ENCODE results near the gene SLC16A1.

The SLC16A1 gene

GRCh38 chr1:112879834-112880233, 76.2 kb downstream of the SLC16A1 start:
- no peak for DNase-seq

DNA sequence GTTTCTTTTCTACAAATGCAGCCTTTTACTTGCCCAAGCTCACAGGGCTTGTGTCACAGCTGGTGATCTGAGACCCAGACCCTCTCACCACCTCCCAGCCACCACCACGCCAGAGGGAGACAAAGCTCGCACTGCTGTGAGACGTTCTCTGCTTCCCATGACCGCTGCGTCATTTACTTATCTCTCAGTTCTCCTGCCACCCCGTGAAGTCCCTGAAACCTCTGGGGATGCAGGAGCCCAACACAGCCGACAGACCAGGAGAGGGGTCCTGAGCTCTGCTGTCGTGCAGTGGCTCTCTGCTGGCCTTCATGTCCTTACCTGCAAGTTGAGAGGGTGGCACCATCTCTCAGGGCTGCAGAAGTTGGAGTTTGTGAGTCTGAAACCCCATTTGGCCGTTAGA, 77.7 kb downstream of the SLC16A1 start:
- DNase-seq, result no peak

- no peak for DNase-seq
Observed at GRCh38 chr1:112877750-112878149, 78.2 kb downstream of the SLC16A1 start.

- DNase-seq, result no peak
Observed at GRCh38 chr1:112876315-112876714, 79.7 kb downstream of the SLC16A1 start.

- no peak for DNase-seq
Observed at GRCh38 chr1:112872551-112872962, 83.4 kb downstream of the SLC16A1 start.

GRCh38 chr1:112870887-112871646, 84.9 kb downstream of the SLC16A1 start:
- no peak for DNase-seq

DNA sequence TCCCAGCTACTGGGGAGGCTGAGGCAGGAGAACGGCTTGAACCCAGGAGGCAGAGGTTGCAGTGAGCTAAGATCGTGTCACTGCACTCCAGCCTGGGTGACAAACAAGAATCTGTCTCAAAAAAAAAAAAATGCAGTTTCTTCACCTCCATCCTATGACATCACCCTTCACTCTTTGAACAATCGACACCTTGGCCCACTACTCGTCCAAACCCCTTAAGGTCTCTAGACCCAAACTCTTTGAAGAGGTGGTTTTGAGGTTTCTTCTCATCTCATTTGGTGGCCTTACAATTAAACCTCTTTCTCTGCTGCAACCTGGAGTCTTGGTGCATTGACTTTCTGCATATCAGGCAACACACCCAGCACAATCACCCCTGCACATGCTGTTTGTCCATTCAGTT, 86.1 kb downstream of the SLC16A1 start:
- DNase-seq, result no peak

DNA sequence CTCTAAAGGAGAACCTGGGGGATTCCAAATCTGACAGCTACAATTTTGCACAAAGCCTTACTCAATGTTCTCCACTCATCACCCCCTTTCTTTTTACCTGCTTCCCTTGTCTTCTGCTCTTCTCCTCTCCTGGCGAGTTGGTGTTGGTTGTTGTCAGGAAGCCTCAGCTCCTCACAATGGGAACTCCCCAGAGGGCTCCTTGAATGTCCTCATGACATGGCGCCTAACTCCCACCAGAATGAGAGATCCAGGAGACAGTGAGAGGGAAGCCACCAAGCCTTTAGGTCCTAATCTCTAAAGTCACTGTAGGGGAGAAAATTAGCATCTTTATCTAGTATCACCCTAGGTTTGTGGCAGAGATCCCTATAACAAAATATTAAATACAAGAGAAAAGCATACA, 87.8 kb downstream of the SLC16A1 start:
- no peak for DNase-seq

GRCh38 chr1:112866981-112867380, 89.0 kb downstream of the SLC16A1 start:
- no peak for DNase-seq

GRCh38 chr1:112866151-112866550, 89.8 kb downstream of the SLC16A1 start:
- no peak for DNase-seq

DNA sequence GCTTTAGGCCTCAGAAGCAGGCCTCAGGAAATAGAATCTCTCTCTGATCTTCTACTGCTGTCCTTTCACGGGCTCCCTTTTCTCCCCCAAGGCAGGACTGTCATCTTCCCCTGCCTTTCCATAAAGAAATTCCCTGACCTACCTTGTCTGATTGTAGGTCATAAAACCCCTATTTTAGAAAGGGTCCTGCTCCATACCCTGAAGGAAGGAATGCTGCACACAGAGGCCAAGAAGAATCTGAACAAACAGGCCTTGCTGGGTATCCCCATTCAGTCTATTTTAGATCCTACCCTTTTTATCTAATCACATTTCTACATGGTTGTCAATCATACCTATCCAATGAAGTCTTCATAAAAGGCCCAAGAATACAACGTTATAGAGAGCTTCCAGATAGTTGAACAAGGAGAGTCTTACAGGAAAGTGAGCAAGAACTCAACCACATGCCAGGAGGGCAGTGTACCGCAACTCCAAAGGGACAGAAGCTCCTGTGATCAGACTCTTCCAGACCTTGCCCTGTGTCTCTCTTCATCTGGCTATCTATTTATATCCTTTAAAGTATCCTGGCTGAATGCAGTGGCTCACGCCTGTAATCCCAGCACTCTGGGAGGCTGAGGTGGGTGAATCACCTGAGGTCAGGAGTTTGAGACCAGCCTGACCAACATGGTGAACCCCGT, 93.1 kb downstream of the SLC16A1 start:
- DNase-seq, result no peak

Measured in T-helper 1 cell (primary cell).